B cell (primary cell): ENCODE data around the gene CCDC117.

Experiments used
- EZH2 ChIP-seq: IDR thresholded peaks from 2 replicates; pipeline ENCODE4 v1.6.1; 2012; ENCODE audit warnings: borderline replicate concordance, low read depth, mild to moderate bottlenecking, moderate library complexity, low read length; ENCODE audit not compliant: insufficient read depth, poor library complexity, severe bottlenecking
- TF ChIP-seq, protein P1 (sequence below): fragments of 200-600 bp; IDR thresholded peaks from one replicate; pipeline ENCODE4 v1.8.0; 2022; ENCODE audit warnings: antibody characterized with exemption, mild to moderate bottlenecking

DNA sequence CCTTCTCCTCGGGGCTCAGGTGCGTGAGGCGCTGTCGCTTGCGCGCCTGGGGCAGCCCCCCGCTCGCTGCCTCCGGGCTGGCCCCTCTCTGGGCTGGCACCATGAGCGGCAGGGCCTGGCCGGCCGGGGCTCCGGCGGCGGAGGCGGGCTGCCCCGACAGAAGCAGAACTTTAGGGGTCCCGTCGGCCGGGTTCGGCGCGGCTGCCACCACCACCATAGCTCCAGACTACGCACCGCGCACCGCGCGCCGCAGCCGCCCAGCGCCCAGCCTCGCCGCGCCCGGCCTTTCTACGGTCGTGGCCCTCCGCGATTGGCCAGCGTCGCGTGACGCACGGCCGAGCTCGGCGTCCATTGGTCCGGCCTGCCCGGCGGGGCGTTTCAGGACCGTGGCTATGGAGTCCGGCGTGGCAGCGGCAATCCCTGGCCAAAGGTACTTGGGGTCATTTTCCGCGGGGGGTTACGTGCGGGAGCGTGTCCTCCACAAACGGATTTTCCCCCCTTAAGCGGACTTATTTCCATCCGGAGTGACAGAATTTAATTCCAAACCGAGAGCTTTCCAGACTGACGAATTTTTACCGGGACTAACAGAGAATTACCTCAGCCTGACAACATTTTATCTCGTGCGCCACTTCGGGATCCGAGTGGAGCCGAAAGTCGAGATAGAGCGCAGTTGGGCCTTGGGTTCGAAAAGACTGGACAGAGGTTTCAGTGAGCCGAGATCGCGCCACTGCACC lies 28.0 kb downstream of the CCDC117 start, which contains the start of gene XBP1:
- TF ChIP-seq, protein P1, sequence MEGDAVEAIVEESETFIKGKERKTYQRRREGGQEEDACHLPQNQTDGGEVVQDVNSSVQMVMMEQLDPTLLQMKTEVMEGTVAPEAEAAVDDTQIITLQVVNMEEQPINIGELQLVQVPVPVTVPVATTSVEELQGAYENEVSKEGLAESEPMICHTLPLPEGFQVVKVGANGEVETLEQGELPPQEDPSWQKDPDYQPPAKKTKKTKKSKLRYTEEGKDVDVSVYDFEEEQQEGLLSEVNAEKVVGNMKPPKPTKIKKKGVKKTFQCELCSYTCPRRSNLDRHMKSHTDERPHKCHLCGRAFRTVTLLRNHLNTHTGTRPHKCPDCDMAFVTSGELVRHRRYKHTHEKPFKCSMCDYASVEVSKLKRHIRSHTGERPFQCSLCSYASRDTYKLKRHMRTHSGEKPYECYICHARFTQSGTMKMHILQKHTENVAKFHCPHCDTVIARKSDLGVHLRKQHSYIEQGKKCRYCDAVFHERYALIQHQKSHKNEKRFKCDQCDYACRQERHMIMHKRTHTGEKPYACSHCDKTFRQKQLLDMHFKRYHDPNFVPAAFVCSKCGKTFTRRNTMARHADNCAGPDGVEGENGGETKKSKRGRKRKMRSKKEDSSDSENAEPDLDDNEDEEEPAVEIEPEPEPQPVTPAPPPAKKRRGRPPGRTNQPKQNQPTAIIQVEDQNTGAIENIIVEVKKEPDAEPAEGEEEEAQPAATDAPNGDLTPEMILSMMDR, result no peak
- no peak for TF ChIP-seq EZH2
